ENCODE data around the gene NBEAL2.

Gene NBEAL2

GRCh38 chr3:46988616-46989015, 9.2 kb downstream of the NBEAL2 start:
- DNase-seq: no peak

DNA sequence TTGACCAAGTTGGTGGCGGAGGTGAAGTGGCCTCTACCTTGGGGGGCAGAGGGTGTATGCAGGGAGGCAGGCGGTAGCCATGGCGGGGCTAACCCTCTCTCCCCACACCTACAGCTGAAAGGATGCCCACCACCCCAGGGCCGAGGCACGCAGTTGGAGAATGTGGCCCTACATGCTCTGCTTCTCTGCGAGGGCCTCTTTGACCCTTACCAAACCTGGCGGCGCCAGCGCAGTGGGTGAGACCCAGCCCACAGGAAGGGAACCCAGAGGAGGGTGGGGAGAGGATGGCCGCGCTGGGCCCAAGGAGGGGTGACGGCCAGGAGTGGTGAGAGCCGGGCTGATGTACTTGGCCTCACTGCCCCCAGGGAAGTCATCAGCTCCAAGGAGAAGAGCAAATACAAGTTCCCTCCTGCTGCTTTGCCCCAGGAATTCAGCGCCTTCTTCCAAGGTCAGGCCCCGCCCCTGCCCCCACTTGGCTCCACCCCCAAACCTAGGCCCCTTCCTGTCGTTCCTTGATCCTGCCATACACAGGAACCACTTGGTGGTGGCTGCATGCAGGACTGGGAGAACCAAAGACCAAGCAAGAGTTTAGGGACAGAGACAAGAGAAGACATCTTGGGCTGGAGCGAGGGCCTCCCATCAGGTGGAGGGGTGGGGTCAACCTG, 9.8 kb downstream of the NBEAL2 start:
- DNase-seq: no peak

- no peak for DNase-seq
Measured at GRCh38 chr3:46990573-46991374, 11.3 kb downstream of the NBEAL2 start.

GRCh38 chr3:46991406-46992165, 12.1 kb downstream of the NBEAL2 start:
- DNase-seq: no peak

DNA sequence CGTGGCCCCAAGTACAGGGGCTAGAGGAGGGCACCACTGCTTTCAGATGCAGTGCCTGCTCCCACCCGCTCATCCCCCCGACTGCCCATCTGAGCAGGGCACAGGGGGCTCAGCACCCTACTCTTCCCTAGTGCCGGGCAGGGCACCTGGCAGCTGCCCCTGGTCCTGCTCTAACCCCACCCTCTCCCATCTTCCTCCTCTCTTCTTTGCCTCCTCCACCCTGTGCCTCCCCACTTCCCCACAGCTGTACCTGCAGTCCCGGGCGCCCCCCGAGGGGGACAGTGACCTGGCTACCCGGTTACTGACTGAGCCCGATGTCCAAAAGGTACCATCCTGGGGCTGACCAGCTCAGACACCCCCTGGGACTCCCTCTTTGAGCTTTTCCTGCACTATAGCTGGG, 12.8 kb downstream of the NBEAL2 start:
- DNase-seq: no peak

- no peak for DNase-seq
Measured at GRCh38 chr3:46993292-46993691, 13.8 kb downstream of the NBEAL2 start.

DNA sequence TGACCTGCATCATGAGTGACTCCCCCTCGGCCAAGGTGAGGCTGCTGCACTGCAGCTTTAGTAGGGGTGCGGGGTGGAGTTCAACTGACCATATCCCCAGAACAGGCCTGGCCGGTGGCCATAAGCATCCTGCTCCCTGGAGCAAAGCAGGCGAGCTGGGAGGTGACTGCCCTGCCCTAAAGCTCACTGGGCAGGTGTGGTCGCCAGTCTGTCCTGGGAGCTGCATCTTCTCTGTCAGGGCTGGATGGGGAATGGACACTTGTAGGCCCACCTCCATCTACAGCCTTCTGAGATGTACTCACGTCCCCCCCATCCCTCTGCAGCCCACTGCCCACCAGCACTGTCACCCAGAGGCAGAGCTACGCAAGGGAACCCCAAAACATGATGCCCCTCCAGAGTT, 14.5 kb downstream of the NBEAL2 start:
- no peak for DNase-seq

DNA sequence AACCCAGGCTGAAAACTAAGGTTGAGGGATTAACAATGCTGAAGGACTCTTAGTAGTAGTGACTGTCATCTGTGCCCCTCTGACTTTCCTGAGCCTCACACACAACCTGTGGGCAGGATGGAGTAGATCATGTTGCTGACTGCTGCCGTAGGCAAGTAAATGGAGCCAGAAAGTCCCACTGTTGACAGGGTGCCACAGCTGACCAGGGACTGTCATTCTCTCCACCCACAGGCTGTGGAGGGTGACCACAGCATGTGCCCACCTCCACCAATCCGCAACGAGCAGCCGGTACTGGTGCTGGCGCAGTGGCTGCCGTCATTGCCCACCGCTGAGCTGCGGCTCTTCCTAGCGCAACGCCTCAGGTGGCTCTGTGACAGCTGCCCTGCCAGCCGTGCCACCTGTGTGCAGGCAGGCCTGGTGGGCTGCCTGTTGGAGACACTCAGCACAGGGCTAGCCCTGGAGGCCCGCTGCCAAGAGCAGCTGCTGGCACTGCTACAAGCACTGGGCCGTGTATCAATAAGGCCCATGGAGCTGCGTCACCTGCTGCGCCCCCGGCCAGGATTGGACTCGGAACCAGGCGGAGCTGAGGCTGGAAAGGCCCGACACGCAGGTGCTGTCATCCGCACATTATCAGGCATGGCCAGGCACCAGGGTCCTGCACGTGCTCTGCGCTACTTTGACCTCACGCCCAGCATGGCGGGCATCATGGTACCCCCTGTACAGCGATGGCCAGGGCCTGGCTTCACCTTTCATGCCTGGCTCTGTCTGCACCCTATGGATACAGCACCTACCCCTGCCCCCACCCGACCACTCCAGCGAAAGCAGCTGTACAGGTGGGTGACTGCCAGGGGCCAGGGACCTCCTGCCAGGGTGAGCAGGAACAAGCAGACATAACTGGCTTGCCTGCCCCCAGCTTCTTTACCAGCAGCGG, 15.6 kb downstream of the NBEAL2 start:
- no peak for DNase-seq

DNA sequence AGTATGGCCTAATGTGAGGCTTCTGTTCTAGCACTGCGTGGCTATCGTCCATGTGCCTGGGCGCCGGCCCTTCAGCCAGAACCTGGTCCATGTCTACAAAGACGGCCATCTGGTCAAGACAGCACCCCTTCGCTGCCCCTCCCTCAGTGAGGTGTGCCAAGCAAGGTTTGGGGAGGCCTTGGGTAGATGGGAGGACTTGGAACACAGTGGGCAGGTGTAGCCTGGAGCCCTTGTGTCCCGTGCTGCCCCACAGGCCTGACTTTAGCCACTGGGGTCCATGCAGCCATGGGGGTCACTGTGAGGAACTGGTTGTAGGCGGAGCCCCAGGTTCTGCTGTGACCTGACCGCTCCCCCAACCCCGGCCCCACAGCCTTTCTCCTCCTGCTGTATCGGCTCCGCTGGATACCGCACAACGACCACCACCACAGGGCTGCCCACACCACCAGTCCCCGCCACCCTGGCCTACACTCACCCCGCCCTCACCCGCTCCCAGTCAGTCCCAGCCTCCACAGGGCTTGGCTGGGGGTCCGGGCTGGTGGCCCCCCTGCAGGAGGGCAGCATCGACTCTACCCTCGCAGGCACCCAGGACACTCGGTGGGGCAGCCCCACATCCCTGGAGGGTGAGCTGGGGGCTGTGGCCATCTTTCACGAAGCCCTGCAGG, 16.6 kb downstream of the NBEAL2 start:
- DNase-seq: no peak

DNA sequence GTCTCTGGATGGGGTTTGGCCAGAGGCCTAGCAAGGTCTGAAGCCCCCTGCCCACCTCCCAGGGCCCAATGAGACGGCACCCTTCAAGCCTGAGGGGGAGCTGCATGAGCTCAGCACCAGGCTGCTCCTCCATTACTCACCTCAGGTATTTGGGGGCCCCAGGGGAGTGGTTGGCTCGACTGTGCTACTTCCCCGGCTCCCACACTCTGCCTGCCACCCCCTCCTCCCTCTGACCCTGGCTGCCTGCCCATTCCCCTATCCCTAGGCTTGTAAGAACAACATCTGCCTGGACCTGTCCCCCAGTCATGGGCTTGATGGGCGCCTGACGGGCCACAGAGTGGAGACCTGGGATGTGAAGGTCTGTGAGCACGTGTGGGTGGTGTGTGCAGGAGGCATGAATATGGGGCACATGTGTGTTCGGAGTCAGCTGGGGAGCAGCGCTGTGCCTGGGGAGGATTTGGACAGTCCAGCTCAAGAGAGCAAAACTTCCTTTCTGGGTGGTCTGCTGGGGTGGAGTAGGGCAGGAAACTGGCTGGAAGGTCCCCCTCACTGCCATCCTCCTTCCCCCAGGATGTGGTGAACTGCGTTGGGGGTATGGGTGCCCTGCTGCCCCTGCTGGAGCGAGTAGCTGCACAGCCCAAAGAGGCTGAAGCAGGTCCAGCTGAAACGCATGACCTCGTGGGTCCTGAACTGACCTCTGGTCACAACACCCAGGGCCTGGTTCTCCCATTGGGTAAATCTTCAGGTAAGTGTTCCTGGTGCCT, 17.4 kb downstream of the NBEAL2 start:
- DNase-seq: no peak

- DNase-seq: no peak
Measured at GRCh38 chr3:46997453-46998091, 18.1 kb downstream of the NBEAL2 start.

DNA sequence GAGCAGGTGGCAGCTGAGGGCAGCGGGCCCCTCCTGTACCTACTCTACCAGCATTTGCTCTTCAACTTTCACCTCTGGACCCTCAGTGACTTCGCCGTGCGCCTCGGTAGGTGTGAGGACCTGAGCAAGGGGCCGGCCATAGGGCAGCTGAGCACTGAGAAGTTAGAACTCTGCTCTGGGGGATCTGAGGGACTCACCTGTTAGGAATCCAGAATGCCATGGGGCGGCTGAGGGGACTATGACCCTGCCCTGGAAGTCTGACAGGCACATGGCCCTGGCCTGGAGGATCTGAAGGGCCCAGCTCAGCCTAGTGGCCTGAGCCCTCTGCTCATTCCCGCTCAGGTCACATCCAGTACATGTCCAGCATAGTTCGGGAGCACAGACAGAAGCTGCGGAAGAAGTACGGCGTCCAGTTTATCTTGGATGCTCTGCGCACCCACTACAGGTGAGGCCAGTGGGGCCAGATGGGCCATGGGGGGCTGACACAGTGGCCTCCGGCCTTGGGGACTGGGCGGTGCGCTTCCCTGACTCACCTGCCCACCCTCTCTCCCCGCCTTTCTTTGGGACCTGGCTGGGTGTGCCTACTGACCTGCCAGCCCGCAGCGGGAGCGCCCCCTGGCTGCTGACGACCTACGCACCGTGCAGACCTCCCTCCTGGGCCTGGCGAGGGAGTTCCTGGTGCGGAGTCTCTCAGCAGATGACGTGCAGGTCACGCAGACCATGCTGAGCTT, 18.8 kb downstream of the NBEAL2 start:
- DNase-seq: peak; percentile 61

- no peak for DNase-seq
Measured at GRCh38 chr3:46998852-46999515, 19.5 kb downstream of the NBEAL2 start.

GRCh38 chr3:46999516-47000197, 20.2 kb downstream of the NBEAL2 start:
- DNase-seq: no peak

DNA sequence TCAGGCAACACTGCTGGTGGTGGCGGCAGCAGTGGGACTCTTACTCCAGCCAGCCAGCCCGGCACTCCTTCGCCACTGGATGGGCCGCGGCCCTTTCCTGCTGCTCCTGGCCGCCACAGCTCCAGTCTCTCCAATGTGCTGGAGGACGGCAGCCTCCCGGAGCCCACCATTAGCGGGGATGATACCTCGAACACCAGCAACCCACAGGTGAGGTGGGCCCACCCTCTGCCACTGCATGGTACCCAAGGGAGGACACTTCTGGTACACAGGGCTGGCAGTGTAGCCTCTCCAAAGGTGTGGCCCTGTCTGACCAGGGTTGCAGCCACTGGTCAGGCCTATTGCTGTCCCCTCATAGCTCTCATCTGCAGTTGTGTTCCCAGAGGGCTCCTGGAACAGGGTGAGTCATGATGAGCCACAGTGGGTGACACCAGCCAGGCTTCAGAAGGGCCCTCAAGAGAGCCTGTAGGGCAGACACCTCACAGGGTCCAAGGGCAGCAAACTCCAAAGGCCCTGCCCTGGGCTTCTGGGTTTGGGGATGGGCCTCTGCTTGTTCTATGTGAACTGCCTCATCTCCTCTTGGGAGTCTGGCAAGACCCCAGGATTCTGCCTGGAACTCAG, 20.8 kb downstream of the NBEAL2 start:
- no peak for DNase-seq

DNA sequence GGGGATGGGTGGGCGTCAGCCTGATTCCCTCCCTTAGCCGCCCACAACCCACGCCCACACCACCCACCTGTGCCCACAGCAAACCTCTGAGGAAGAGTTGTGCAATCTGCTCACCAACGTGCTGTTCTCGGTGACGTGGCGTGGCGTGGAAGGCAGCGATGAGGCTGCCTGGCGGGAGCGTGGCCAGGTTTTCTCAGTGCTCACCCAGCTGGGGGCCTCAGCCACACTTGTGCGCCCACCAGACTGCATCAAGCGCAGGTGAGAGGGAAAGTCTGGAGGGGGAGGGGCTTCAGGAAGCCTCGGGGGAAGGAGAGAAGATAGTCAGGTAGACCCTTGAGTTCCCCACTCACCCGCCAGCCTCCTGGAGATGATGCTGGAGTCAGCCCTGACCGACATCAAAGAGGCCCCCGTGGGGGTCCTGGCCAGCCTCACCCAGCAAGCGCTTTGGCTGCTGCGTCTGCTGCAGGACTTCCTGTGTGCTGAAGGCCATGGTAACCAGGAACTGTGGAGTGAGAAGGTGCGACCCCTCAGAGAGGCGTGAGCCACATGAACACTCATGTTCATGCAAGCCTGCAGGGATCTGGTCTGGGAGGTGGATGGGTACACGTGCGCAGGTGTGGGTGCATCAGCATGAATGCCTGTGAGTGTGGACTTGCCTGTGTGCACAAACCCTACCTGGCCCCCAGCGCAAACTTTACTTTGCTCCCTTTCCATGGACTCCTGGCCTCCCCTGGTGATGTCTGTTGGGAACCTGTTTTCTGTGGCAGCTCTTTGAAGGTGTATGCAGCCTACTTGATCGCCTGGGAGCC, 21.7 kb downstream of the NBEAL2 start:
- DNase-seq: no peak

DNA sequence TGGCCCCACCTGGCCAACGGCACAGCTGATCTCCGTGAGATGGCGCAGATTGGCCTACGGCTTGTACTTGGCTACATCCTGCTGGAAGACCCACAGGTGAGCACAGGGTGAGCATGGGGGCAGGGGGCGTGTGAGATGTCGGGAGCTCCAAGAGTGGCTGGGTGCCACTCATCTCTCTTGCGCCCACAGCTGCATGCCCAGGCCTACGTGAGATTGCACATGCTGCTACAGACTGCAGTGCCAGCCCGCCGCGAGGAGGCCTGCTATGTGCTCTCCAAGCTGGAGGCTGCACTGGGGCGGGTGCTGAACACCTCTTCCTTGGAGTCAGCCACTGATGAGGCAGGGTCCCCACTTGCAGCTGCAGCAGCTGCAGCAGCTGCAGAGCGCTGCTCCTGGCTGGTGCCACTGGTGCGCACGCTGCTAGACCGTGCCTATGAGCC, 22.3 kb downstream of the NBEAL2 start:
- DNase-seq: no peak

Data from stimulated activated naive CD4-positive, alpha-beta T cell treated with Interleukin-2 at 50 U/mL for 16 hours (primary cell).